SK-N-MC (cell line): ENCODE measurements around the gene NGRN.

Experiments
- DNase-seq: peaks from one replicate; pipeline ENCODE4 v3.0.0-alpha.2; 2011; ENCODE audit warnings: low read depth, low spot score
- H3K27ac ChIP-seq: fragments of 200-600 bp; sonication (generic); 2 replicates; pipeline ENCODE4 v1.5.1; 2016; ENCODE audit warnings: mixed run types
- H3K36me3 ChIP-seq: fragments of 200-600 bp; sonication (generic); 2 replicates; pipeline ENCODE4 v1.6.1; 2017; ENCODE audit warnings: antibody characterized with exemption, low read length, mixed read lengths; ENCODE audit not compliant: insufficient read depth
- H3K4me3 ChIP-seq: fragments of 200-600 bp; sonication (generic); 2 replicates; pipeline ENCODE4 v1.5.1; 2016
- H3K9ac ChIP-seq: fragments of 200-600 bp; sonication (generic); 2 replicates; pipeline ENCODE4 v1.8.0; 2017; ENCODE audit warnings: mixed run types, mixed read lengths; ENCODE audit not compliant: insufficient read length
- H3K9me3 ChIP-seq: fragments of 200-600 bp; sonication (generic); 2 replicates; pipeline ENCODE4 v1.6.1; 2017; ENCODE audit warnings: low read depth, mild to moderate bottlenecking, antibody characterized with exemption, low read length, moderate library complexity, mixed read lengths
- EZH2 ChIP-seq: fragments of 200-600 bp; sonication (generic); IDR thresholded peaks from one replicate; pipeline ENCODE4 v1.6.1; 2017; ENCODE audit warnings: antibody characterized with exemption
- FOXP2 ChIP-seq: optimal IDR thresholded peaks from 2 replicates; pipeline ENCODE3; 2011; ENCODE audit warnings: mild to moderate bottlenecking, moderate library complexity; ENCODE audit not compliant: insufficient read depth; ENCODE audit errors: extremely low read length, control extremely low read depth
- POLR2AphosphoS5 ChIP-seq: IDR thresholded peaks from 2 replicates; pipeline ENCODE4 v1.6.1; 2012; ENCODE audit warnings: mild to moderate bottlenecking, low read depth, low read length, borderline replicate concordance

Gene NGRN

DNA sequence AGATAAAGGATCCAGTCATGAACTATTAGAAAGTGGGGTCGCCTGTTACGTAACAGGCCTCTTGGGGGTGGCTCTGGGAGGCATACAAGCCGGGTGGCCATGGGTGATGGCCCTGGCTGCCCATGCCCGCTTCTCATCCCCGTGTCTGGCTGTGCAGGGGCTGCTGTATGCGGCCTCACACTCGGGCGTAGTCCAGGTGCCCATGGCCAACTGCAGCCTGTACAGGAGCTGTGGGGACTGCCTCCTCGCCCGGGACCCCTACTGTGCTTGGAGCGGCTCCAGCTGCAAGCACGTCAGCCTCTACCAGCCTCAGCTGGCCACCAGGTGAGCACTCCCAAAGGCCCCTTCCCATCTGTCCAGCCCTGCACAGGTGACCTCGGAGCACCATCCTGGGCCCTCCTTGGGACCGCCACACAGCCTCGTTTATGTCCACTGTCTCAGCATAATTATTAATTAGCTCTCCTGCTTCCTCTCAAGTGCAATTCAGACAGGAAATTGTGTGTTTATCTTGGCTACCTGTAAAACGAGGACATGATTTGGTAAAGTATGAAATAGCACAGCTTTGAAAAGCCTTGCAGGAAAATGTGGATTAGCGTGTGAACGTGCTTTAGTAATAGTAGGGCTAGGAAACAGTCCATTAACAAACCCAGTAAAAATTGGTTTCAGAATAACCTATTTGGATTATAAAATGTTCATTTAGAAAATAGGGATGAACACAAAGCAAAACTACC, 39.8 kb upstream of the NGRN start:
- Histone ChIP-seq H3K27ac (no peak overlapping the region), H3K9me3 (no peaks in the 10 kb centered on the region), H3K4me3 (no peak overlapping the region), H3K9ac (no peak overlapping the region), H3K36me3 (no peaks in the 10 kb centered on the region)
- no peak for DNase-seq
- TF ChIP-seq POLR2AphosphoS5, result no peak
- no peak for TF ChIP-seq EZH2
- TF ChIP-seq FOXP2, result no peak

DNA sequence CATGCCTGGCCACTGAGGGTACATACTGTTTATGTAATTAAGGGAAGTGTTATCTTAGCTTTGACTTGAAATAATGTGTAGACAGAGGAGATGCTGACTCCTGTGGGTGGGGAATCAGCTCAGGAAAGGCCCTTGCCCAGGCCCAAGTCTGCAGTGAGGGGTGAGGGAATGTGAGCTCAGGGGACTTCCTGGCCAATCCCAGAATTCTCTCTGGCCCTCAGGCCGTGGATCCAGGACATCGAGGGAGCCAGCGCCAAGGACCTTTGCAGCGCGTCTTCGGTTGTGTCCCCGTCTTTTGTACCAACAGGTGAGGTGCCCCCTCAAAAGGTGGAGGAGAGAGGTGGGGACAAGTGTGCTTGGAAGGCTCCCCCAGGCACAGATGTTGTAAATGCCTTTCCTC, 38.1 kb upstream of the NGRN start:
- no peak for DNase-seq
- H3K27ac ChIP-seq, result no peak overlapping the region
- no peaks in the 10 kb centered on the region for H3K36me3 ChIP-seq
- H3K9ac ChIP-seq, result no peak overlapping the region
- no peaks in the 10 kb centered on the region for H3K9me3 ChIP-seq
- no peak overlapping the region for H3K4me3 ChIP-seq
- TF ChIP-seq POLR2AphosphoS5 (no peak), EZH2 (no peak), FOXP2 (no peak)

DNA sequence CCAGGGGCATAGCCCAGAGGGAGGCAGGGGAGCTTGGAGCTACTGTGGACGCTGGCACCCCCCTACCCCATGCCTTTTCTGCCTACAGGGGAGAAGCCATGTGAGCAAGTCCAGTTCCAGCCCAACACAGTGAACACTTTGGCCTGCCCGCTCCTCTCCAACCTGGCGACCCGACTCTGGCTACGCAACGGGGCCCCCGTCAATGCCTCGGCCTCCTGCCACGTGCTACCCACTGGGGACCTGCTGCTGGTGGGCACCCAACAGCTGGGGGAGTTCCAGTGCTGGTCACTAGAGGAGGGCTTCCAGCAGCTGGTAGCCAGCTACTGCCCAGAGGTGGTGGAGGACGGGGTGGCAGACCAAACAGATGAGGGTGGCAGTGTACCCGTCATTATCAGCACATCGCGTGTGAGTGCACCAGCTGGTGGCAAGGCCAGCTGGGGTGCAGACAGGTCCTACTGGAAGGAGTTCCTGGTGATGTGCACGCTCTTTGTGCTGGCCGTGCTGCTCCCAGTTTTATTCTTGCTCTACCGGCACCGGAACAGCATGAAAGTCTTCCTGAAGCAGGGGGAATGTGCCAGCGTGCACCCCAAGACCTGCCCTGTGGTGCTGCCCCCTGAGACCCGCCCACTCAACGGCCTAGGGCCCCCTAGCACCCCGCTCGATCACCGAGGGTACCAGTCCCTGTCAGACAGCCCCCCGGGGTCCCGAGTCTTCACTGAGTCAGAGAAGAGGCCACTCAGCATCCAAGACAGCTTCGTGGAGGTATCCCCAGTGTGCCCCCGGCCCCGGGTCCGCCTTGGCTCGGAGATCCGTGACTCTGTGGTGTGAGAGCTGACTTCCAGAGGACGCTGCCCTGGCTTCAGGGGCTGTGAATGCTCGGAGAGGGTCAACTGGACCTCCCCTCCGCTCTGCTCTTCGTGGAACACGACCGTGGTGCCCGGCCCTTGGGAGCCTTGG, 37.4 kb upstream of the NGRN start:
- TF ChIP-seq FOXP2, result no peak
- TF ChIP-seq EZH2, result no peak
- no peak for TF ChIP-seq POLR2AphosphoS5
- H3K9ac ChIP-seq, result no peak overlapping the region
- H3K36me3 ChIP-seq, result no peaks in the 10 kb centered on the region

DNA sequence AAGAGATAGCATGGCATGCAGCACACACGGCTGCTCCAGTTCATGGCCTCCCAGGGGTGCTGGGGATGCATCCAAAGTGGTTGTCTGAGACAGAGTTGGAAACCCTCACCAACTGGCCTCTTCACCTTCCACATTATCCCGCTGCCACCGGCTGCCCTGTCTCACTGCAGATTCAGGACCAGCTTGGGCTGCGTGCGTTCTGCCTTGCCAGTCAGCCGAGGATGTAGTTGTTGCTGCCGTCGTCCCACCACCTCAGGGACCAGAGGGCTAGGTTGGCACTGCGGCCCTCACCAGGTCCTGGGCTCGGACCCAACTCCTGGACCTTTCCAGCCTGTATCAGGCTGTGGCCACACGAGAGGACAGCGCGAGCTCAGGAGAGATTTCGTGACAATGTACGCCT, 36.5 kb upstream of the NGRN start:
- H3K36me3 ChIP-seq, result no peaks in the 10 kb centered on the region
- no peak overlapping the region for H3K9ac ChIP-seq
- H3K9me3 ChIP-seq, result no peaks in the 10 kb centered on the region
- no peak overlapping the region for H3K4me3 ChIP-seq
- no peak overlapping the region for H3K27ac ChIP-seq
- DNase-seq, result no peak
- TF ChIP-seq FOXP2, result no peak
- TF ChIP-seq POLR2AphosphoS5, result no peak
- TF ChIP-seq EZH2, result no peak

More for the DNA sequence above, 37.4 kb upstream of the NGRN start:
- no peak for DNase-seq
- Histone ChIP-seq H3K9me3 (no peaks in the 10 kb centered on the region), H3K4me3 (no peak overlapping the region), H3K27ac (no peak overlapping the region)

DNA sequence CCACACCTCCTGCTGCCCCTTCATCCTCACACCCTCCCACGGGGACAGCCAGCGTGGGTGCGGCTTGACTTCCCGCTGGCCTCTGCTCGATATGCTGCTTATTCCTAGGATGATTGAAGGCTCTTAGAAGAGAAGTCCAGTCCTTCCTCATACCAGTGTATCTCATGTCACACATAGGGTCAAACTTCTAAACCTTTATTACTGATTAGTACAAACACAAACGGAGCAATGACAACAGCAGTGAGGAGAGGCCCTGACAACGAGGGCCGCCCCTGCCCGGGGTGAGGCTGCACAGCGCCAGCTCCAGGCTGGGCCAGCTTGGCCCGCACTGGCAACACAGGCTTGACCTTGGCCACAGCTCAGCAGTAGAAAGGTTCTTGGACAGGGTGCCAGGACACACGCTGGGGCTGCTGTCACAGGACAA, 35.4 kb upstream of the NGRN start:
- TF ChIP-seq FOXP2, result no peak
- TF ChIP-seq EZH2, result no peak
- TF ChIP-seq POLR2AphosphoS5, result no peak
- Histone ChIP-seq H3K36me3 (no peaks in the 10 kb centered on the region), H3K9me3 (no peaks in the 10 kb centered on the region), H3K27ac (no peak overlapping the region), H3K9ac (no peak overlapping the region), H3K4me3 (no peak overlapping the region)
- DNase-seq, result no peak

DNA sequence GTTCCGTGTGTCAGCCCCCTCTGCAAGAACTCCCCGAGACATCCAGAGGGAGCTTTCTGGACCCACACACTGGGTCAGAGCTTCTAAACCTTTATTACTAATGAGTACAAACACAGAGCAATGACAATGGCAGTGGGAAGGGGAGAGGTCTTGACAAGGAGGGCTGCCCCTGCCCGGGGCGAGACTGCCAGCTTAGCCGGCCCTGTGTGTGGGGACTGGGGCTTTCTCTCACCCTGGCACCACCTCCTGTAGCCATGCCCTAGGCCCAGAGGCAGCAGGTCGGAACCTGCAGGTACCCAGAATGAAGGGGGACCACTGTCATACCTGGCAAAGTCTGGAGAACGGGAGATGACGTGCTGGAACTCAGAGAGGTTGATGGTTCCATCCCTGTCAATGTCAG, 34.9 kb upstream of the NGRN start:
- no peak overlapping the region for H3K4me3 ChIP-seq
- TF ChIP-seq FOXP2 (no peak), EZH2 (no peak), POLR2AphosphoS5 (no peak)
- H3K36me3 ChIP-seq, result no peaks in the 10 kb centered on the region
- no peak for DNase-seq
- no peaks in the 10 kb centered on the region for H3K9me3 ChIP-seq
- no peak overlapping the region for H3K27ac ChIP-seq
- H3K9ac ChIP-seq, result no peak overlapping the region

DNA sequence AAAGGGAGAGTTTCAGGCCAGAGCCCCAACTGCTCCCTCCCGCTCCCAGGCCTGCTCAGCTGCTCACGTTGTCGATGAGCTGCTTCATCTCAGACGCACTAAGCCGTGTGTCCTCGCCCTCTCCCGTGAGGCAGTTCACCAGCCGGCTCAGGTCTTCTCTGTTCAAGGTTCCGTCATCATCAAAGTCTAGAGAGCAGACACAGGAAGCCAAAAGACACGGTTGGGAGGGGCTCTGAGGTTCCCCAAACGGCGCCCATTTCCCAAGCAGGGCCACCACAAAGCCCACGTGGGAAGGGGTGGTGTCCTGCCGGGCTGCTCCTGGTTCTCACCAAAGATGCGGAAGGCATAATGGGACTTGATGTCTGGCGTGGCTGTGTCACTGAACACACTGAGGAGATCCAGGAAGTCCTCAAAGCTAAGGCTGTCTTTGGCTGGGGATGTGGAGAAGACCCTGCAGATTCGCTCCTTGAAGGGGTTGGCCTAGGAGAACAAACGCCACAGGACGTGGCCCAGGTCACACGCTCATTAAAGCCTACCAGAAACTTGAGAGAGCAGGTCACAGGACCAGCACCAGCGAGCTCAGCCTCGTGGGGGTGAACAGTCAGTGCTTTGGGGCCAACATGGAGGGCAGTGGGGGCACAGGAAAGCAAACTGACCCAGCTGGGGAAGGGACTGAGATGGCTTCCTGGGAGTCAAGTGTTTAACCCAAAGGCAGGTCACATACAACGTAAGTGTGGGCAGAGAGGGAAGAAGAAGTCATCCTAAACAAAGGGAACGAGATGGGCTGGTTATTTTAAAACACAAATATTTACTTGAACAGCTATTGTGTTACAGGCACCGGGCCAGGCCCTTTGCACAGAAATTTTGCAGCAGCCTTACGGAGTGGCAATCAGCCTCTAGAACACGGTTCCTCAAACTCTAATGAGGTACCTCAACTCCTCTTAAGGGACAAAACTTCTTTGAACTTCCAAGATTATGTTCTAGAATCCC, 34.1 kb upstream of the NGRN start:
- no peak for DNase-seq
- no peaks in the 10 kb centered on the region for H3K9me3 ChIP-seq
- TF ChIP-seq EZH2 (no peak), POLR2AphosphoS5 (no peak), FOXP2 (no peak)
- H3K36me3 ChIP-seq, result no peaks in the 10 kb centered on the region
- H3K27ac ChIP-seq, result no peak overlapping the region
- no peak overlapping the region for H3K9ac ChIP-seq
- H3K4me3 ChIP-seq, result no peak overlapping the region

DNA sequence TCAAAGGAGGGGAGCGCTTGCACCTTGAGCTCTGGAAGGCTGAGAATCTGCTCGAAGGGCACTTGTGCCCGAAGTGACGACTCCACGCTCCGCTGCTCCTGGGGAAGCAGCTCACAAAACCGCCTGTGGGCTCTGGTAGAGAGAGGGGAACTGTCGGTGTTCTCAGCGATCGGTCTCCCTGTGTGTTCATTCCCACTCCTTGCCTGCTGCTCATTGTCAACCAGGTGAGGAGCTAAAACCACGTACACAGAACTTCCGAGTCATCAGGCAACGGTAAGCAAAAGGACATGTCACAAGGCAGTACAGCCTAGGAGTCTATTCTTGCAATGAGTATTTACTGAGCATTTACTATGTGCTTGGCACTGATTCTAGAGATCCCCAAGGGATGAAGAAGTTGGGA, 33.3 kb upstream of the NGRN start:
- no peak overlapping the region for H3K27ac ChIP-seq
- DNase-seq, result no peak
- H3K4me3 ChIP-seq, result no peak overlapping the region
- no peaks in the 10 kb centered on the region for H3K36me3 ChIP-seq
- H3K9ac ChIP-seq, result no peak overlapping the region
- no peak for TF ChIP-seq FOXP2
- TF ChIP-seq EZH2, result no peak
- no peak for TF ChIP-seq POLR2AphosphoS5
- H3K9me3 ChIP-seq, result no peaks in the 10 kb centered on the region
